K562 (cell line): Measurements from ENCODE around the gene MPDU1. TPM values are rescaled to one million over a fixed set of nuclear protein-coding genes. Genes with fewer than 3 reads are reported as not detected.

Experiments
- ATAC-seq: fragments of 200-7000 bp; cut with Tn5 transposase; 3 replicates; pipeline ENCODE4 v1.9.1; 2020; ENCODE audit warnings: moderate library complexity
- BruUV-seq: library from RNA; stranded (reverse); fragments of 400-500 nt; replicated peaks from 2 replicates; lab custom pipeline; 2021; lab: Mats Ljungman, UMichigan
- CTCF ChIA-PET: fragments of 300-600 bp; formaldehyde crosslinking; extraction: SDS; loops from one replicate; lab custom pipeline; 2021; ENCODE audit warnings: low intra/inter-chr PET ratio; lab: Yijun Ruan, JAX
- POLR2A ChIA-PET: fragments of 300-600, 350-650 bp; sonication (Branson Sonifier 250); formaldehyde crosslinking; extraction: SDS; loops from one replicate; lab custom pipeline; 2021; ENCODE audit warnings: antibody characterized with exemption, inconsistent platforms; lab: Yijun Ruan, JAX
- DNase-seq, 4 experiments: peaks; one replicate each; pipeline versions ENCODE4 v3.0.0 to v3.0.0-alpha.2; 2011 to 2018; ENCODE audit warnings: low spot score in 3 of 4, mixed read lengths in 3 of 4; ENCODE audit errors: extremely low read depth in 1 of 4
- FAIRE-seq: peaks from 2 replicates; lab custom pipeline; 2011; peaks lifted over from hg19 to GRCh38; lab: Jason Lieb, UNC
- H2AFZ ChIP-seq: 2 replicates; pipeline ENCODE4 v1.6.0; 2011; ENCODE audit warnings: low read depth, low read length, control low read depth, inconsistent platforms
- H3K27ac ChIP-seq: fragments of 200-600 bp; 3 replicates; pipeline ENCODE4 v1.8.0; 2011; ENCODE audit warnings: low read depth, mild to moderate bottlenecking, control low read depth, inconsistent platforms, low read length, moderate library complexity, mixed read lengths; ENCODE audit errors: extremely low read depth
- H3K27me3 ChIP-seq, 2 experiments: fragments of 300-600 bp in 1 of 2; 2 replicates in 1 of 2; 3 replicates in 1 of 2; pipeline versions ENCODE4 v1.6.0 to v1.8.0; 2011; ENCODE audit warnings: inconsistent platforms in 2 of 2, low read length in 2 of 2, mild to moderate bottlenecking in 1 of 2, mixed read lengths in 1 of 2, moderate library complexity in 1 of 2; ENCODE audit not compliant: control insufficient read depth in 2 of 2, insufficient read depth in 2 of 2
- H3K36me3 ChIP-seq: fragments of 300-600 bp; 3 replicates; pipeline ENCODE4 v1.8.0; 2011; ENCODE audit warnings: mild to moderate bottlenecking, low read length, inconsistent platforms; ENCODE audit not compliant: control insufficient read depth, insufficient read depth
- H3K4me1 ChIP-seq, 2 experiments: fragments of 200-600 bp in 1 of 2; replicated peaks in 1 of 2; 2 replicates in 1 of 2; 3 replicates in 1 of 2; pipeline versions ENCODE4 v1.5.1 to v1.8.0; 2011; ENCODE audit warnings: inconsistent platforms in 2 of 2, low read length in 2 of 2, mild to moderate bottlenecking in 1 of 2, mixed read lengths in 1 of 2, moderate library complexity in 1 of 2; ENCODE audit not compliant: control insufficient read depth in 2 of 2, insufficient read depth in 2 of 2
- H3K4me2 ChIP-seq: 2 replicates; pipeline ENCODE4 v1.6.1; 2011; ENCODE audit warnings: low read length, control low read depth, inconsistent platforms, mixed read lengths; ENCODE audit not compliant: insufficient read depth
- H3K4me3 ChIP-seq: fragments of 200-600 bp; sonication (generic), shearing (Covaris generic); 2 replicates; pipeline ENCODE4 v1.5.1; 2016; ENCODE audit warnings: control low read depth, inconsistent platforms
- H3K79me2 ChIP-seq: fragments of 200-600 bp; 3 replicates; pipeline ENCODE4 v1.8.0; 2011; ENCODE audit warnings: low read length, inconsistent platforms; ENCODE audit not compliant: control insufficient read depth, insufficient read depth
- H3K9ac ChIP-seq, 2 experiments: 2 replicates each; pipeline versions ENCODE4 v1.6.0 to v1.6.1; 2011; ENCODE audit warnings: low read depth in 2 of 2, low read length in 2 of 2, control low read depth in 1 of 2, inconsistent platforms in 1 of 2, mild to moderate bottlenecking in 1 of 2, mixed read lengths in 1 of 2; ENCODE audit not compliant: insufficient read depth in 1 of 2
- H3K9me1 ChIP-seq: one replicate; pipeline ENCODE4 v1.6.0; 2011; ENCODE audit warnings: inconsistent platforms, mild to moderate bottlenecking, low read length, moderate library complexity; ENCODE audit not compliant: control insufficient read depth, insufficient read depth
- H3K9me3 ChIP-seq: replicated peaks from 2 replicates; pipeline ENCODE4 v1.5.1; 2011; ENCODE audit warnings: low read depth, low read length, inconsistent platforms; ENCODE audit not compliant: control insufficient read depth, insufficient read depth
- H4K20me1 ChIP-seq: replicated peaks from 2 replicates; pipeline ENCODE4 v1.6.1; 2011; ENCODE audit warnings: low read length, inconsistent platforms, mixed read lengths; ENCODE audit not compliant: control insufficient read depth, insufficient read depth
- ATF2 ChIP-seq: sonication (generic); formaldehyde crosslinking; IDR thresholded peaks from 2 replicates; pipeline ENCODE4 v1.8.1; 2022; ENCODE audit warnings: missing genetic modification reagents
- MEIS2 ChIP-seq: fragments of 450-650 bp; IDR thresholded peaks from 2 replicates; pipeline ENCODE4 v1.6.1; 2014; ENCODE audit warnings: mild to moderate bottlenecking; ENCODE audit not compliant: partially characterized antibody
- MTA3 ChIP-seq: fragments of 450-650 bp; formaldehyde crosslinking; IDR thresholded peaks from 2 replicates; pipeline ENCODE4 v1.6.1; 2017; ENCODE audit warnings: mild to moderate bottlenecking, borderline replicate concordance
- SIN3A ChIP-seq, 2 experiments: fragments of 150-350 bp in 1 of 2; IDR thresholded peaks; 2 replicates each; pipeline ENCODE4 v1.6.1; 2011 to 2016; ENCODE audit warnings: borderline replicate concordance in 2 of 2, low read depth in 2 of 2, low read length in 2 of 2, mild to moderate bottlenecking in 2 of 2, moderate library complexity in 2 of 2; ENCODE audit not compliant: control insufficient read depth in 1 of 2
- SNIP1 ChIP-seq: fragments of 450-650 bp; IDR thresholded peaks from 2 replicates; pipeline ENCODE4 v1.7.1; 2017; ENCODE audit warnings: low read depth, mild to moderate bottlenecking
- TEAD1 ChIP-seq, 2 experiments: fragments of 450-650 bp in 1 of 2; sonication (generic) in 1 of 2; formaldehyde crosslinking; IDR thresholded peaks; 2 replicates each; pipeline versions ENCODE4 v1.4.0 to v1.8.0; 2020 to 2022; ENCODE audit warnings: mild to moderate bottlenecking in 2 of 2, missing genetic modification reagents in 1 of 2
- XRCC3 ChIP-seq: fragments of 450-650 bp; IDR thresholded peaks from 2 replicates; pipeline ENCODE4 v1.6.1; 2017; ENCODE audit warnings: mild to moderate bottlenecking, moderate library complexity
- ZC3H11A ChIP-seq: IDR thresholded peaks from 2 replicates; pipeline ENCODE4 v1.6.1; 2012; ENCODE audit warnings: low read depth, low read length, improper control_type of control experiment
- ZFPM2 ChIP-seq: fragments of 250-450 bp; sonication (Bioruptor Pico); IDR thresholded peaks from 2 replicates; pipeline ENCODE4 v1.5.1; 2022; ENCODE audit warnings: mild to moderate bottlenecking
- ZZZ3 ChIP-seq: fragments of 450-650 bp; IDR thresholded peaks from 2 replicates; pipeline ENCODE4 v1.6.1; 2016; ENCODE audit warnings: antibody characterized with exemption, mild to moderate bottlenecking, moderate library complexity
- WGBS: fragments of 100-300 bp; shearing (Covaris generic); methylation state at CpG from one replicate; pipeline ENCODE4 v1.1.6; 2016; ENCODE audit warnings: low coverage, mixed read lengths; ENCODE audit not compliant: insufficient coverage; ENCODE audit errors: missing lambda C conversion rate; 5-methylcytosine and 5-hydroxymethylcytosine counted together
- in situ Hi-C: fragments of 300-500 bp; cut with MboI; formaldehyde crosslinking; loops from 4 replicates; pipeline ENCODE4 v1.15.0; 2018; ENCODE audit warnings: inconsistent platforms, mixed read lengths
- intact Hi-C: fragments of 100-400 bp; cut with micrococcal nuclease; formaldehyde crosslinking; loops from 2 replicates; pipeline ENCODE4 v1.14.2; 2022
- polyA plus RNA-seq, 8 experiments: library from polyadenylated mRNA; depleted of rRNA in 4 of 8; stranded (reverse) in 5 of 8; unstranded in 3 of 8; fragments of >200 nt; fragmentation: Nextera tagmentation in 2 of 8; fragmentation: Illumina TruSeq in 1 of 8; extraction: Ambion mirVana in 2 of 8; extraction: Trizol in 1 of 8; gene quantifications; 2 replicates each; pipeline versions ENCODE4 v1.2.1 to v1.2.3, GENCODE V29; 2011 to 2014; ENCODE audit warnings: inconsistent platforms in 1 of 8, missing spikeins in 1 of 8
- total RNA-seq, 7 experiments: library from RNA; depleted of rRNA in 6 of 7; stranded (reverse); fragments of >200 nt in 6 of 7; fragmentation: Illumina TruSeq in 2 of 7; extraction: Trizol in 2 of 7; gene quantifications; 2 replicates each; pipeline versions ENCODE4 v1.2.1 to v1.2.3, GENCODE V29; 2011 to 2021; ENCODE audit warnings: low replicate concordance in 1 of 7

The MPDU1 gene
- total and polyA plus RNA-seq, 9 of the 15 experiments (the other 6 are each of a cell fraction or from before 2014, with no cell fraction given): 4.9 to 179 (median 77.1) TPM

- H3K36me3 ChIP-seq: peaks cover 91% of the 10 kb centered on the region
- H3K27ac ChIP-seq: no peak overlapping the region
- POLR2A ChIA-PET: interaction anchor here (0.6 to 0.7 kb wide), 3 partner anchors 10 to 14 kb away, joined by 3 to 4 read pairs (median 3); no protein-coding TSS in a partner anchor
- intact Hi-C loops (no loop called here), in situ Hi-C loops (no loop called here)
- DNase-seq (no peak), ATAC-seq (no peak), FAIRE-seq (no peak)
- TF ChIP-seq TEAD1 (CRISPR knock-in tag; IDR thresholded peaks at IDR 0.05) (no peak), MEIS2 (no peak), ATF2 (no peak), MTA3 (no peak), ZC3H11A (no peak), ZFPM2 (no peak), SNIP1 (no peak), SIN3A (IDR thresholded peaks at IDR 0.05; ENCODE audit: borderline replicate concordance in 2 of 2, control insufficient read depth in 1 of 2, low read depth in 2 of 2, low read length in 2 of 2) (no peak), XRCC3 (no peak), ZZZ3 (no peak)
- no peak overlapping the region for H2AFZ ChIP-seq
- no peak overlapping the region for H3K4me3 ChIP-seq
- peaks cover 25% of the 10 kb centered on the region for H3K79me2 ChIP-seq
- H3K9ac ChIP-seq: no peak overlapping the region
- BruUV-seq: no TSS peak
- 96% methylated on average over 3 of the region's 5 CpGs for WGBS
- H3K27me3 ChIP-seq: no peaks in the 10 kb centered on the region
- CTCF ChIA-PET: no interaction called here
- no peaks in the 10 kb centered on the region for H3K9me1 ChIP-seq
- no peaks in the 10 kb centered on the region for H4K20me1 ChIP-seq
- no peak overlapping the region for H3K4me2 ChIP-seq
- H3K4me1 ChIP-seq: peaks cover 20 to 34% of the 10 kb centered on the region in 2 experiments
- H3K9me3 ChIP-seq: no peaks in the 10 kb centered on the region
These were observed 7.9 kb downstream of the MPDU1 start for GRCh38 chr17:7591596-7591995.
